ENCODE results near the gene SMARCD1. TPM values are rescaled to one million over a fixed set of nuclear protein-coding genes. Genes with fewer than 3 reads are reported as not detected.

SMARCD1 gene
- total and polyA plus RNA-seq, 4 donors, result 4.6 to 24.4 (median 15.3) TPM

DNA sequence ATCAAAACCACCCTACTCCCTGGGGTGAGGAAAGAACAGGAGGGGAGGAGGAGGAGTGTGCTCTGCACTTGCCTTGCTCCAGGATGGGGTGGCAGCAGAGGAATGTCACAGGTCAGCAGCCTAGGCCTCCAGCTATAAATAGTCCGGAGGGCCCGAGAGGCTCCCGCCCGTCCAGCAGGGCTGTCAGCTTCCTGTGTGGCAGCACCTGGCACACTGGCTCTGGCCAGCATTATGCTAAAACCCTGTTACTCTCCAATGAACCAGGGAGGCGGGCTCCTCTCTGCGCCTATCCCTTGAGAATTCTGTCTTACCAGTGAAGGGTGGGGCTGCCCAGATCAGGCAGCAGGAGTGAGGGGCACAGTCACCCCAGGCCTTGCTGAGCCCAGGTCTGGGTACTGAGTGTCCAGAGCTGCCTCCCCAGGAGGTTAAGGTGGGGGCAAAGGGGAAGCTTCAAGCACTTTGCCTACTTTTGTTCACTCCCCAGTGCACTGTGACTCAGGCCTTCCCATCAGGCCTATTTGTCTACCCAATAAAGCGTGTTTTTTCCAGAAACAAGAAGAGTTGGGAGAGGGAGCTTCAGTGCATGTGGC is 25.7 kb downstream of the SMARCD1 start:
- Histone ChIP-seq H3K4me1 (ENCODE audit: control insufficient read depth in 4 of 4, insufficient read depth in 4 of 4, low read length in 3 of 4) (peaks cover 22 to 63% (median 47%) of the 10 kb centered on the region in 4 donors), H3K9me3 (ENCODE audit: control insufficient read depth in 4 of 4, low read length in 3 of 4) (no peaks in the 10 kb centered on the region), H3K27ac (ENCODE audit: low read depth in 1 of 2, low read length in 2 of 2) (peak overlapping the region; percentile 87 to 95), H3K9ac (ENCODE audit: low read depth in 1 of 2, low read length in 2 of 2) (peak overlapping the region; percentile 40 to 48), H3K36me3 (ENCODE audit: control insufficient read depth in 4 of 4, insufficient read depth in 3 of 4, low read depth in 1 of 4, low read length in 3 of 4) (peaks cover 0 to 8% (median 4%) of the 10 kb centered on the region in 4 donors), H3K27me3 (ENCODE audit: control insufficient read depth in 4 of 4, insufficient read depth in 4 of 4, low read length in 3 of 4) (no peaks in the 10 kb centered on the region), H3K4me3 (ENCODE audit: low read depth in 1 of 3, low read length in 3 of 3) (peak overlapping the region in 2 of 3 donors; percentile 22 to 31)
- TF ChIP-seq NR2F2 (IDR thresholded peaks at IDR 0.05) (peak; percentile 29), TAF1 (conservative IDR thresholded peaks at IDR 0.05) (peak; percentile 62), RXRA (IDR thresholded peaks at IDR 0.05) (peak in 1 of 2 donors; percentile 4), REST (IDR thresholded peaks at IDR 0.05) (no peak), GABPA (IDR thresholded peaks at IDR 0.05 in 1 of 2, conservative IDR thresholded peaks at IDR 0.05 in 1 of 2) (peak in 1 of 2 donors; percentile 7), CTCF (IDR thresholded peaks at IDR 0.05; ENCODE audit: low read depth, low read length, missing input control) (peak; percentile 2)
- TF ChIP-seq, protein P1, sequence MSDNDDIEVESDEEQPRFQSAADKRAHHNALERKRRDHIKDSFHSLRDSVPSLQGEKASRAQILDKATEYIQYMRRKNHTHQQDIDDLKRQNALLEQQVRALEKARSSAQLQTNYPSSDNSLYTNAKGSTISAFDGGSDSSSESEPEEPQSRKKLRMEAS (IDR thresholded peaks at IDR 0.05), result no peak
- WGBS, result 13% methylated on average over 7 of the region's 7 CpGs
- peak; percentile 50 for DNase-seq (ENCODE audit: low spot score)

DNA sequence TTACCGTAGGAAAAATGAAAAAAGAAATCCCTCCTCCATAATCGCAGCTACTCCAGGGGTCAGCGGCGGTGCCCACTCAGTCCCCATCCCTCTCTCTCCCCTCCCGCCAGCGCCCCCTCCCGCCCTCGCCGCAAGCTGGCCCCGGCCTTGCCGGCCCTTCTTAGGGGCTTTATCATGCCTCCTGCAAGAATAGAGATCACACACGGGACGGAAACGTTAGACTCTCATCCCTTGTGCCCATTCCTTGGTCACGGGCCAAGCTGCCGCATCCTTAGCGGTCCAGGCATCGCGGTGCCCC is 26.2 kb downstream of the SMARCD1 start:
- H3K9ac ChIP-seq (ENCODE audit: low read depth in 1 of 2, low read length in 2 of 2), result no peak overlapping the region
- peaks cover 1 to 9% (median 5%) of the 10 kb centered on the region in 4 donors for H3K36me3 ChIP-seq (ENCODE audit: control insufficient read depth in 4 of 4, insufficient read depth in 3 of 4, low read depth in 1 of 4, low read length in 3 of 4)
- TF ChIP-seq EGR1 (IDR thresholded peaks at IDR 0.05; ENCODE audit: low read depth in 2 of 2) (no peak), JUND (IDR thresholded peaks at IDR 0.05) (no peak), TAF1 (conservative IDR thresholded peaks at IDR 0.05) (no peak), RAD21 (IDR thresholded peaks at IDR 0.05) (no peak), REST (IDR thresholded peaks at IDR 0.05) (no peak), HNF4A (conservative IDR thresholded peaks at IDR 0.05) (no peak), GABPA (IDR thresholded peaks at IDR 0.05 in 1 of 2, conservative IDR thresholded peaks at IDR 0.05 in 1 of 2) (no peak), YY1 (IDR thresholded peaks at IDR 0.05) (no peak), RXRA (IDR thresholded peaks at IDR 0.05) (no peak)
- TF ChIP-seq, protein P2, sequence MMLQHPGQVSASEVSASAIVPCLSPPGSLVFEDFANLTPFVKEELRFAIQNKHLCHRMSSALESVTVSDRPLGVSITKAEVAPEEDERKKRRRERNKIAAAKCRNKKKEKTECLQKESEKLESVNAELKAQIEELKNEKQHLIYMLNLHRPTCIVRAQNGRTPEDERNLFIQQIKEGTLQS (IDR thresholded peaks at IDR 0.05), result no peak
- DNase-seq (ENCODE audit: low spot score), result no peak
- no peaks in the 10 kb centered on the region for H3K27me3 ChIP-seq (ENCODE audit: control insufficient read depth in 4 of 4, insufficient read depth in 4 of 4, low read length in 3 of 4)
- H3K27ac ChIP-seq (ENCODE audit: low read depth in 1 of 2, low read length in 2 of 2), result peak overlapping the region; percentile 87 to 95
- peaks cover 22 to 58% (median 44%) of the 10 kb centered on the region in 4 donors for H3K4me1 ChIP-seq (ENCODE audit: control insufficient read depth in 4 of 4, insufficient read depth in 4 of 4, low read length in 3 of 4)
- no peaks in the 10 kb centered on the region for H3K9me3 ChIP-seq (ENCODE audit: control insufficient read depth in 4 of 4, low read length in 3 of 4)
- 17% methylated on average over 19 of the region's 19 CpGs for WGBS
- peak overlapping the region in 1 of 3 donors; percentile 22 for H3K4me3 ChIP-seq (ENCODE audit: low read depth in 1 of 3, low read length in 3 of 3)
